ENCODE data around the gene EXOC3.

DNA sequence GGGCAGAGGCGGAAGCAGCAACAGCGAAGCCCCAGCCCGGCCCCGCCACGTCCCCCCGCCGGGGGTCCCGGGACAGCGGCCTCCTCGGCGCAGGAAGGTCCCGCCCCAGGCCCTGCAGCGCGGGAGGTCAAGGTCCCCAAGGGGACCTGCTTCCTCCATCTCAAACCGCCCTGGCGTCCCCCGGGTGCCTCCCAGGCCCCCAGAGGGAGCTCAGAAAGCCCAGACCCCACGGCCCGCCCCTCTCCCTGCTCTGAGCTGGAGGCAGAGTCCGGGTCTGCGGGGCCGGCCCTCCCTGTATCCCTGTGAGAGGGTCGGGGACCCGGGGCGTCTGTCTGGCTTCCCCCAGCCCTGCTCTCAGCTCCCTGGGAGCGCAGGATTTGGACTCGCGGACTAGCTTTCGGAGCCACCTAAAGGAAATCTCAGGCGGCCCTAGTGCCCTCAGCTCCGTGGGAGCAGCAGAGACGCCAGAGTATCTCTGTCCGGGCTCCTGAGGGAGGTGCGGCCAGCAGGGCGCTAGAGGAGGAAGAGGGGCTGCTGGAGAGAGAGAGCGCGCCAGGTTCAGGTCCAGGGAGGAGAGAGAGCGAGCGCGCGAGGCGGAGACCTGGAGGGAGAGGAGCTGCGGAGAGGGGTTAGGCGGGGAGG, 30.7 kb downstream of the EXOC3 start:
- TF ChIP-seq, protein P1, sequence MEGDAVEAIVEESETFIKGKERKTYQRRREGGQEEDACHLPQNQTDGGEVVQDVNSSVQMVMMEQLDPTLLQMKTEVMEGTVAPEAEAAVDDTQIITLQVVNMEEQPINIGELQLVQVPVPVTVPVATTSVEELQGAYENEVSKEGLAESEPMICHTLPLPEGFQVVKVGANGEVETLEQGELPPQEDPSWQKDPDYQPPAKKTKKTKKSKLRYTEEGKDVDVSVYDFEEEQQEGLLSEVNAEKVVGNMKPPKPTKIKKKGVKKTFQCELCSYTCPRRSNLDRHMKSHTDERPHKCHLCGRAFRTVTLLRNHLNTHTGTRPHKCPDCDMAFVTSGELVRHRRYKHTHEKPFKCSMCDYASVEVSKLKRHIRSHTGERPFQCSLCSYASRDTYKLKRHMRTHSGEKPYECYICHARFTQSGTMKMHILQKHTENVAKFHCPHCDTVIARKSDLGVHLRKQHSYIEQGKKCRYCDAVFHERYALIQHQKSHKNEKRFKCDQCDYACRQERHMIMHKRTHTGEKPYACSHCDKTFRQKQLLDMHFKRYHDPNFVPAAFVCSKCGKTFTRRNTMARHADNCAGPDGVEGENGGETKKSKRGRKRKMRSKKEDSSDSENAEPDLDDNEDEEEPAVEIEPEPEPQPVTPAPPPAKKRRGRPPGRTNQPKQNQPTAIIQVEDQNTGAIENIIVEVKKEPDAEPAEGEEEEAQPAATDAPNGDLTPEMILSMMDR (IDR thresholded peaks at IDR 0.05) = no peak
- TF ChIP-seq POLR2A (IDR thresholded peaks at IDR 0.05) = no peak

Measured in breast epithelium (tissue), 3 donors.